D721Med (cell line): ENCODE results near the gene CALN1.

Experiments
- DNase-seq: peaks from one replicate; pipeline ENCODE4 v3.0.0; 2011; ENCODE audit warnings: low spot score; ENCODE audit not compliant: insufficient read length
- FAIRE-seq: peaks from 2 replicates; lab custom pipeline; 2011; peaks lifted over from hg19 to GRCh38; lab: Jason Lieb, UNC
- CTCF ChIP-seq: IDR thresholded peaks from 2 replicates; pipeline ENCODE4 v1.5.1; 2012; ENCODE audit warnings: mild to moderate bottlenecking, control low read depth; ENCODE audit not compliant: insufficient read depth; ENCODE audit errors: missing control alignments

CALN1 gene

GRCh38 chr7:72337390-72338167 is 74.6 kb downstream of the CALN1 start:
- no peak for DNase-seq
- no peak for FAIRE-seq
- no peak for TF ChIP-seq CTCF

- TF ChIP-seq CTCF, result no peak
- DNase-seq, result no peak
- no peak for FAIRE-seq
Measured at GRCh38 chr7:72336632-72337389, 75.3 kb downstream of the CALN1 start.

DNA sequence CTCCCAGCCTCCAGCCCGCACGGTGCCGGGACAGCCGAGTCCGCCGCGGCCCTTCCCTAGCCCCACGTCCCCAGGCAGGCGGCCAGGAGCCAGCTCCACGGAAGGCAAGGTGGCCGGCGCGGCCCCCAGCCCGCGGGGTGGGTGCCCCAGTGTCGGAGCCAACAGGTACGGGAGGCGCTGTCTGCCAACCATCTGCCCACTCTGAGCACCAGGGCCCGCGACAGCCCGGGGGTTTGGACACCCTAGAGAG is 75.8 kb downstream of the CALN1 start:
- no peak for FAIRE-seq
- no peak for DNase-seq
- no peak for TF ChIP-seq CTCF

GRCh38 chr7:72335561-72336381 is 76.4 kb downstream of the CALN1 start:
- no peak for FAIRE-seq
- TF ChIP-seq CTCF, result no peak
- peak; percentile 27 for DNase-seq

- FAIRE-seq (no peak), DNase-seq (no peak)
- TF ChIP-seq CTCF, result no peak
Measured at GRCh38 chr7:72334698-72335097, 77.4 kb downstream of the CALN1 start.

DNA sequence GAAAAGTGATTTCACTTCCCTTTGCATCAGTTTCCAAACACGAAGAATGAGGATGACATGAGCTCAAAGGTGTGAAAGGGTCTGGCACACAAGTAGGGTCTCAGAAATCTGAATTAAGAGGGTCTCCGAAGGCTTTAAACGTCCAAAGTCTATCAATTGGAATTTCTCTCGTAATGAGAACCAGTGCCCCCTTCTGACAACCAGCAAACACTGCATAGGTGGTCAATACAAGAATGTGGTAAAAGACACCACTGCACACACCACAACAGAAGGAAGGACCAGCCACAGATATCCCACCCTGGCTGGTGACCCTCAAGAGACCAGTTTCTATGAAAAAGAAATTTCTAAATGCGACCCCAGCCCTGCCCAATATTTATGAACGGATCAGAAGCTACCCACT is 78.1 kb downstream of the CALN1 start:
- DNase-seq (peak; percentile 28), FAIRE-seq (no peak)
- peak; percentile 29 for TF ChIP-seq CTCF
